ENCODE measurements around the gene SPEG.

DNA sequence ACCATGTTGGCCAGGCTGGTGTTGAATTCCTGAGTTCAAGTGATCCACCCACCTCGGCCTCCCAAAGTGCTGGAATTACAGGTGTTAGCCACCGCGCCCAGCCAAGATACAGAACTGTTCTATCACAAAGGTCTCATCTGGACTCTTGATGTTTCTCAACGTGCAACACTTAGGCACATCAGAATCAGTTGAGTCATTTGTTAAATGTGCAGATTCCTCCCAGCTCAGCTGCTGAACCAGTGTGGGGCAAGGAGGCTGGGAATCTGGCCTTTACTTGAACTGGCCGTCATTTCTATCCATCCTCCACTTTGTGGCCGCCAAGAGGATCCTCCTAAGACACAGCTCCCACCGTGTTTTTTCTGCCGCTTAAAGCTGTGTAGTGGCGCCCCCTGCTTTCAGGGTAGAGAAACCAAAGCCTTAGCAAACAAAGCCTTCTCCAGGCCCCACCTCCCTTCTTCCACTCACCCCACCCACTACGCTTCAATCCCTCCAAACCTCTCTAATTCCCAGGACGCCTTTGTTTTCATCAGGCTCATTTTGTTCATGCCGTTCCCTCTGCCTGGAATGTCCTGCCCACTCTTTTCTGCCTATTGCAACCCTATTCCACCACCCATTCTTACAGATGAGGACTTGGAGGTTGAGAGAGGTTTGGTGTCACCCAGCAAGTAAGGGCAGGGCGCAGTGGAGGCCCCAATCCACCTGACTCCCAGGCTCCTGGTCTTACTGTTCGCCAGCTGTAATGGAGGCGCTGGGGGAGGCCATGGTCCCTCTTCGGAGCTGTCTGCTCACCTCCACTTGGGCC lies 776 bp upstream of the SPEG start:
- TF ChIP-seq YY1 (IDR thresholded peaks at IDR 0.05; ENCODE audit: insufficient read depth, insufficient read length), result peak; percentile 51
- TF ChIP-seq SUZ12 (IDR thresholded peaks at IDR 0.05; ENCODE audit: extremely low read depth, insufficient read depth, insufficient read length), result no peak
